Activated T-cell treated with anti-CD3 and anti-CD28 coated beads, Interleukin-2, amount 50 U/mL, for 1 hour (primary cell): ENCODE results near the gene RO60.

Experiments used
- DNase-seq: peaks from one replicate; pipeline ENCODE4 v3.0.0-alpha.2; 2020

The RO60 gene

DNA sequence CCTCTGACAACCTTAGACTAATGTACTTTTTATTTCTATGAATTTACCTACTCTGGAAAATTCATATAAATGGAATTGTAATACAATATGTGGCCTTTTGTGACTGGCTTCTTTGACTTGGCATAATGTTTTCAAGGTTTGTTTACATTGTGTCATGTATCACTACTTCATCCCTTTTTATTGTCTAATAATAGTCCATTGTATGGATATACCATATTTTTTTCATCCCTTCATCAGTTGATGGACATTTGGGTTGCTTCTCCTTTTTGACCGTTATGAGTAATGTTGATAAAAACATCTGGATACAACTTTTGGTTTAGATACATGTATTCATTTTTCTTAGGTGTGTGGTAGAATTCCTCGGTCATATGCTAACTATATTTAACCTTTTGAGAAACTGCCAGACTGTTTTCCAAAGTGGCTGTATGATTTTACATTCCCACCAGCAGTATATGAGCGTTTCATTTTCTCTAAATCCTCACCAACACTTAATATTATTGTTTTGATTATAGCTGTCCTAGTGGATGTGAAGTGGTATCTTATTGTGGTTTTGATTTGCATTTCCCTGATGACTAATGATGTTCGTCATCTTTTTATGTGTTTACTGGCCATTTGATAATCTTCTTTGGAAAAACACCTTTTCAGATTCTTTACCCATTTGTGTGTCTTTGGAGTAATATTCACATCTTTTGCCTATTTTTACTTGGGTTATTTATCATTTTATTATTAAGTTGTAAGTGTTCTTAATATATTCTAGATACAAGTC, 3.5 kb downstream of the RO60 start:
- no peak for DNase-seq

DNA sequence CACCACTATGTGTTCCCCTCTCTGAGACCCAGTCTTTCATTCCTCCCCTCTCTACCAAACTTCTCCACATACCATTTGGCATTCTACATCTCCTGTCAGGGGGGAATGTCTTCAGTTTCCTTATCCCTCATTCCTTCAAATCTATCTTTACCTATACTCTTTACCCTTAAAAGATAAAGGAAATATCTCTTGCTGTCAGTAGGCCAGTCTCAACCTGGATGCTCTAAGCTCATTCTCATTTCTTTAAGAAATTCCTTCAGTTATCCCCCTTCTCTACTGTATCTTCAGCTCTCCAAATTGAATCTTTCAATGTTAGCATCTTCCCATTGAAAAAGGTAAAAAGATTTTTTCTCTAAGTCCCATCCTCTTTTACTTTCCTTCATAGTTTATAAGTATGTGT, 6.5 kb downstream of the RO60 start:
- no peak for DNase-seq

GRCh38 chr1:193066606-193067005, 7.2 kb downstream of the RO60 start:
- DNase-seq: no peak

- DNase-seq: no peak
Measured at GRCh38 chr1:193068013-193068412, 8.6 kb downstream of the RO60 start.

GRCh38 chr1:193069748-193070385, 10.5 kb downstream of the RO60 start:
- DNase-seq: no peak

- DNase-seq: no peak
Measured at GRCh38 chr1:193070386-193070753, 11.0 kb downstream of the RO60 start.

DNA sequence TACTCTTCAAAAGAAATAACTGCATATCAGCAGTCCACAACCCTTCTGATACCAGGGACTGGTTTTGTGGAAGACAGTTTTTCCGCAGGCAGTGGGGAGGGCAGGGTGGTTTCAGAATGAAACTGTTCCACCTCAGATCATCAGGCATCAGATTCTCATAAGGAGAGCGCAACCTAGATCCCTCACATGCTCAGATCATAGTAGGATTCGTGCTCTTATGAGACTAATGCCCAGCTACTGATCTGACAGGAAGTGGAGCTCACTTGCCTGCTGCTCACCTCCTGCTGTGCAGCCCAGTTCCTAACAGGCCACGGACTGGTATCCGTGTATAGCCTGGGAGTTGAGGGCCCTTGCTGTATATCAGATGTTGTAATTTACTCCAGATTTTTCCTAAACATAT, 11.5 kb downstream of the RO60 start:
- DNase-seq: no peak

DNA sequence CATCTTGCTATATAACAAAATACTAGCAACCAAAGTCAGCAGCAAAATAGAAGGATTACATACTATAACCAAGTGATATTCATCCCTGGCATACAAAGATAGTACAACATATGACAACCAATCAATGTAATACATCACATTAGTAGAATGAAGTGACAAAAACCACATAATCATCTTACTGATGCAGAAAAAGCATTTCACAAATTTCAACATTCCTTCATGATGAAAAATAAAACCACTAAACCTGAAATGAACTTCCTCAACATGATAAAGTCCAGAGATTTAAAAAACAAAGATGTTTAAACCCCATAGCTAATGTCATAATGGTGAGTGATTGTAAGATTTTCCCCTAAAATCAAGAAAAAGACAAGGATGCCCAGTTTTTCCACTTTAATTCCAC, 18.6 kb downstream of the RO60 start:
- DNase-seq: no peak

- no peak for DNase-seq
Measured at GRCh38 chr1:193079187-193079586, 19.8 kb downstream of the RO60 start.

DNA sequence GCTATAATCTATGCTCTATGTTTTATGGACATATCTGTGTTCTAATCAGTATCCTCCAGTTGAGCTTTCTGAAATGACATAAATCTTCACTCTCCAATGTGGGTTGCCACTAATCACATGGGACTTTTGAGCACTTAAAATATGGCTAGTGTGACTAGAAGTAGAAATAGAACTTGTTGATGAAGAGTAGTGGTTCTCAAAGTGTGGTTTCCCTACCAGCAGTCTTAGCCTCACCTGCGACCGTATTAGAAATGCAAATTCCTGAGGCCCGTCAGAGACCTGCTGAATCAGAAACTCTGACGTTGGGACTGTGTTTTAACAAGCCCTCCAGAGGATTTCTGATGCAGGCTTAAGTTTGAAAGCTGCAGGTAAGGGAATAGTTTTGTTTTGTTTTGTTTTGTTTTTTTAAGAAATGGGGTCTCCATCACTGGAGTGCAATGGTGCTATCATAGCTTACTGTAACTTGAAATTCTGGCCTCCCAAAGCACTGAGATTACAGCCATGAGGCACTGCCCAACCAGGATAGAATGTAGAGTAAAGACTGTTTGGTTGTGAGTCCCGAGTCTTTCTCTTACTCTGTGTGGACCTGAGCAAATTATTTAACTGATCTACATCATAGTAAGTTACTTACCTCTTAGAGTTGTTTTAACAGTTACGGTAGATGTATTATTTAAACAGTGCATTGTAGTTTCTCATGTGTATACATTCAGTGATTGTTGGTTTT, 24.1 kb downstream of the RO60 start:
- no peak for DNase-seq

GRCh38 chr1:193085263-193085662, 25.9 kb downstream of the RO60 start:
- no peak for DNase-seq

DNA sequence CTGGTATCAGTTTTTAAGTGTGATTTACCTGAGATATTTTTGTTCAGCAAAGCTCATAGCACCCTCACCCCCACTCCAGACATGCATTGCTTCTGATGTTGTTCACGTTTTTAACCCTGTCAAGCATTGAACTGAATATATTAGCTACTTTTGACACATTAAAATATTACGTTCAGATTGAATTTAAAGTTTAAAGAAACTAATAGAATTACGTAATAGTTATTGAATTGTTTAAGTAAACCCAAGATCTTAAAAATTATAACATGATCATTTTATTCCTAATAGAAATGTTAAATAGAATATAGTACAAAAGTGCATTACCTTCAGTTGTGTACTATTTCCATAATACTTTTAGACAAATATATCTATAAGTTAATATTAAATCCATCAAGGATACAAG, 26.9 kb downstream of the RO60 start:
- DNase-seq: no peak

DNA sequence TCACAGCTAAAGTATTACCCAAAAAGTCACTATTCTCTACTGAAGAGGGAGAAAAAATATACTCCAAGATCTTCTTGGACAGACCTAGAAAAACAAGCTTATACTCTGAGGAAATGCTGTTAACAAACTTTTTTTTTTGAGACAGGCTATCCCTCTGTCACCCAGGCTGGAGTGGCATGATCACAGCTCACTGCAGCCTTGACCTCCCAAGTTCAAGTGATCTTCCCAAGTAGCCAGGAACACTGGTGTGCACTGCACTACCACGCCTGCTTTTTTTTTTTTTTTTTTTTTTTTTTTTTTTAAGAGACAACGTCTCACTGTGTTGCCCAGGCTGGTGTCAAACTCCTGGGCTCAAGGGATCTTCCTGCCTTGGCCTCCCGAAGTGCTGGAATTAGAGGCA, 28.5 kb downstream of the RO60 start:
- DNase-seq: no peak

- no peak for DNase-seq
Measured at GRCh38 chr1:193090865-193091264, 31.5 kb downstream of the RO60 start.

DNA sequence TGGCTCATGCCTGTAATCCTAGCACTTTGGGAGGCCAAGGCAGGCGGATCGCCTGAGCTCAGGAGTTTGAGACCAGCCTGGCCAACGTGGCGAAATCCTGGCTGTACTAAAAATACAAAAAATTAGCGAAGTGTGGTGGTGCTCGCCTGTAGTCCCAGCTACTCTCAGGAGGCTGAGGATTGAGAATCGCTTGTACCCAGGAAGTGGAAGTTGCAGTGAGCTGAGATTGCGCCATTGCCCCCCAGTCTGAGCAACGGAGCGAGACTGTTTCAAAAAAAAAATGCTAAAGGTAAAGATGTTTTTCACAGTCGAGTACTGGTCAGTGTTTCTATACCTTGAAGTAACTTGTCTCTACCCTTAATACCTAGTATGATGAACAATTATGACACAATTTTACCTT, 34.7 kb downstream of the RO60 start:
- no peak for DNase-seq

- no peak for DNase-seq
Measured at GRCh38 chr1:193102662-193103061, 43.2 kb downstream of the RO60 start.

DNA sequence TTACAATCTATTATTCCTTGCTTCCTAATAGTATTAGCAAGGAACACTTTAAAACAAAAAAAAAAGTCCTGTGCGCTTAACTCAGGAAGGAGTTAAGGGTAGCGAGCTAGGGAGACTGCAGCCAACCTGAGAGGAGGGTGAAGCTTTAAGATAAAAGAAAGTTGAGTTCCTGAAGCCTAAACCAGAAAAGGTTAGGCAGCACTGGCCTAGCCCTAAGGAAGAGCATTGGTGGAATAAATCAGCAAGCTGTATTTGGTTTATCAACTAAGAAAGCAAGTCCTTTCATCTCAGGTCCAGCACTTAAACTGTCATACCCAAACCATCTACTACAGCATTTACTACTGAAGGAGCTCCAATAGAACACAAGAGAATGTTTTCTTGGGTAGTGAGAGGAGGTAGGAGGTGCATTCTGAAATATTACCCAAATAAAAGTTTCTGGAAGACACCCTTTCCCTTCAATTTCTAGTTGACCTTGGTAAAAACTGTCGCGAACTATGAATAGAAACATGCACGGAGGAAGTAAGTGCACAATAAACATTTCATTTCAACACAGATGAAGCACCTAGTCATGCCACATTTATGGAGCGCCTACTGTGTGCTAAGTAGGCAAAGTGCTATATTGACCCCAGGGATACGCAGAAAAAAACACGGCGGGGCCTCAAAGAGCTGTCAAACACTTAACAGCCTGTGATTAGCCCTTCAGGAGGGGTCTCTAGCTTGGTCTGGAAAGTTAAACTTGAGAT, 44.5 kb downstream of the RO60 start:
- DNase-seq: no peak

DNA sequence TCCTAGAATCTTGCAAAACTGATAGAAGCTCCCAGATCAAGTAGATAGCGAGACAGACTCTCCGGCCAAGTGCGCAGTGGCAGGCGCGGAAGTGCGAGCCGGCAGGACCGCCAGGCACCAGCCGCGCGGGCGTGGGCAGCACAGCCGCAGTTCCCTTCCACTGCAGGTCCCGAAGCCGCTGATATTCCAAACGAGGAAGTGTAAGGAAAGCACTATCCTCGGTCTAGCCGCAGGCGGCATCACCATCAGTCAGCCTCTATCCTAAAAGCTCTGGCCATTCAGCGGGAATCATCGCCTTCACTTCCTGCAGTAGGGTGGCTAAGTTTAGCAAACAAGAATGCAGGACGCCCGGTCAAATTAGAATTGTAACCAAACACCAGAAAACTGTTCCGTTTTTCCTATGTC, 45.1 kb downstream of the RO60 start:
- peak; percentile 30 for DNase-seq

DNA sequence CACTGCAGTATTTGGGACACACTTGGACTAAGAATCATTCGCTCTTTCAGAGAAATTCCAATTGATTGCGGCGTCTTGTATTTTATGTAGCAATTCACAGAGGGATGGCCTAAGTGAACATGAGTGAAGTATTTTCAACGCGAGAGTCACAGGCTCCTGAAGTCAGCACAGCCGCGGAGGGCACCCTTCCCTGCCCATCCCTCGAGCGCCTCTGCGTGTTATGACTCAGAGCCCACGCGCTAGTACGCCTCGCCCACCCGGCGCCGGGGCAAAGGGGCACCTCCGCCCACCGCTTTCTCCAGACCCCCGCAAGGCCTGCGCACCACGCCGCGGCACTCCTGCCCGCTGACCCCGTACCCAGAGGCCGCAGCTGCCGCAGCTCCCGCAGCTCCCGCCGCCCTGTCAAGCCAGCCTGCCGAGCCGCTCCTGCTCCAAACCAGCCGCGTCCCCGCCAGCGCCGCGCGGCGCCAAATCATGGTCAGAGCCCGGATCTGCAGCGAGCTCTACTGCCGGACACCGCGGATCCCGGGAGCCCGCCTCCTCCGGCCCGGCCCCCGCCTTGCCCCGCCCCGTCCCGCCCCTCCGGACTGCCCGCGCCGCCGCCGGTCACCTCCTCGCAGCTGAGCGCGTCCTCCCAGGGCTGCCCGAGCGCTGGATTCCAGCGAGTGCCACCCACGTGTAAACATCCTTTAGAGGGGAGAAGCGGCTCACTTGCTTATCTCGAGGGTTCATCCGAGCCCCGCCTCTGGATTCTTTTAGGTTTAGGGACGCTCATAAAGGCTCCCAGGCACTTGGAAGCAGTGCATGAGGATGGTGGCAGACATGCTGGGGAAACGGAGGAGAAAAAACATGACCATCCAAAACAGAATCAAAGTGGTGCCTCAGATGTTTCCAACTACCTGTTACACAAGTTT, 45.8 kb downstream of the RO60 start, which contains the start of gene GLRX2:
GLRX2 (minus strand) TSS at position 508 of the 914 bp plus-strand sequence; CDS start at position 476, 32 bp downstream.
- peak; percentile 70 for DNase-seq

DNA sequence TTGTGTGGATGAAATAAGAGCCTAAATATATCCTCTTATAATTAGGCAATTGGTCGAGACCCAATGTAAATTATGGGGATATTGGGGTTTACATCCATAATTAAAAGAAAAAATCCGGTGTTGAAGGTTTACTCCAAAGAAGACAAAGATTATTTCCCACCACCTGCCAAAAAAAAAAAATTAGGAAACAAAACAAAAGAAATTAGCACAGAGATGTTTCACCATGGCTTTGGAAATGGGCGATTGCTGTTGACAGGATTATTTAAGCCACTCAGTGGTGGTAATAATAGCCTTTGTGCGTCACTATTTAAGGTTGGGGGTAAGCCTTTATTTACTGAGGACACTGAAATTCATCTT, 46.4 kb downstream of the RO60 start:
- no peak for DNase-seq

- no peak for DNase-seq
Measured at GRCh38 chr1:193108471-193108870, 49.1 kb downstream of the RO60 start.
